ENCODE results near the gene MED12L.

DNA sequence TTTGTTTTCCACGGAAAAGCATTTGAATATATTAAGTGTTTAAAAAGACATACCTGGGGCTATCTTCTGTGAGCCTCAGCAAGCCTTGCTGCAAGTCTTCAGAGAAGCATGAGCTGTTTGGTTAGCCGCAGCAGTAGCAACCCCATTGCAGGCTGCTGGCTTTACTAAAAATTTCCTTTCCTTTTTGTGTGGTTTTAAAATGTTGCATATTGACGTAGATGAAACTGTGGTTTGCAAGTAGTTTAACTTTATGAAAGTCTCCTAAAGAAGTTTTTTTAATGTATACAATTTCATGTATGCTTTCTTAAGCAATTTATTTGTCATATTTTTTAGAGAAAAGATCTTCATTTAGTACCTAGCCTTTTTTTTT is 117.6 kb downstream of the MED12L start, which contains the start of gene GPR171:
- TF ChIP-seq, protein P1, sequence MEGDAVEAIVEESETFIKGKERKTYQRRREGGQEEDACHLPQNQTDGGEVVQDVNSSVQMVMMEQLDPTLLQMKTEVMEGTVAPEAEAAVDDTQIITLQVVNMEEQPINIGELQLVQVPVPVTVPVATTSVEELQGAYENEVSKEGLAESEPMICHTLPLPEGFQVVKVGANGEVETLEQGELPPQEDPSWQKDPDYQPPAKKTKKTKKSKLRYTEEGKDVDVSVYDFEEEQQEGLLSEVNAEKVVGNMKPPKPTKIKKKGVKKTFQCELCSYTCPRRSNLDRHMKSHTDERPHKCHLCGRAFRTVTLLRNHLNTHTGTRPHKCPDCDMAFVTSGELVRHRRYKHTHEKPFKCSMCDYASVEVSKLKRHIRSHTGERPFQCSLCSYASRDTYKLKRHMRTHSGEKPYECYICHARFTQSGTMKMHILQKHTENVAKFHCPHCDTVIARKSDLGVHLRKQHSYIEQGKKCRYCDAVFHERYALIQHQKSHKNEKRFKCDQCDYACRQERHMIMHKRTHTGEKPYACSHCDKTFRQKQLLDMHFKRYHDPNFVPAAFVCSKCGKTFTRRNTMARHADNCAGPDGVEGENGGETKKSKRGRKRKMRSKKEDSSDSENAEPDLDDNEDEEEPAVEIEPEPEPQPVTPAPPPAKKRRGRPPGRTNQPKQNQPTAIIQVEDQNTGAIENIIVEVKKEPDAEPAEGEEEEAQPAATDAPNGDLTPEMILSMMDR (IDR thresholded peaks at IDR 0.05), result no peak
- no peak for TF ChIP-seq POLR2A (IDR thresholded peaks at IDR 0.05)

Measured in breast epithelium (tissue), 3 donors.